HG03378 (cell line): ENCODE measurements around the gene EXOC3L4.

Experiments used
- ATAC-seq: cut with Tn5 transposase; IDR thresholded peaks from one replicate; pipeline ENCODE4 v1.9.1; 2021; ENCODE audit warnings: mild to moderate bottlenecking, moderate library complexity; ENCODE audit not compliant: unreplicated experiment

EXOC3L4 gene

DNA sequence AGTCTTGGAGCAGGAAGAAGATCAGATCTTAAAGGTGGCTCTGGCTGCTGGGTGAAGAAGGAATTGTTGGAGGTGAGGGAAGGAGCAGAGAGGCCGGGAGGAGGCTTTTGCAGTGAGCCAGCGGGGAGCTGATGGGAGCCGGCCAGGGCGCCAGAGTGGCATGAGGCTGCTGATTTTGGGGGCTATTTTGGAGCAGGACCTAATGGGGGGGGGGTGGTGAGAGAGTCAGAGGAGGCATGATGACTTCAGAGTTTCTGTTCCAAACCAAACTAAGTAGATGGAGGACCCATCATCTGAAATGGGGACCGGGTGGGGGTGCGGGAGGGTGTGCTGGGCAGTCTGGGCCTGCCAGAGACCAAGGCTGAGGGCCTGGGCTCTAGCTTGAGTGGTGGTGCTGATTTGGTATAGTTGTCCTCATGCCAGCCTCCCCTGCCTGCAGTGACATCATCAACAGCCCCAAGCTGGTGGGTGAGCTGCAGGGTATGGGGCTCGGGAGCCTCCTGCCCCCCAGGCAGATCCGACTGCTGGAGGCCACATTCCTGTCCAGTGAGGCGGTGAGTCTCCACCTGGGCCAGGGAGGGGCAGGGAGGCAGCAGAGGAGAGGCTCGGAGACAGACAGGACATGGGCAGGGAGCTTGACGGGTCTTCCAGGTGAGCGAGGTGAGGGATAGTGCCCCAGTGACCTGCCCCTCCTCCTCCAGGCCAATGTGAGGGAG, 34.9 kb downstream of the EXOC3L4 start:
- ATAC-seq, result no peak

DNA sequence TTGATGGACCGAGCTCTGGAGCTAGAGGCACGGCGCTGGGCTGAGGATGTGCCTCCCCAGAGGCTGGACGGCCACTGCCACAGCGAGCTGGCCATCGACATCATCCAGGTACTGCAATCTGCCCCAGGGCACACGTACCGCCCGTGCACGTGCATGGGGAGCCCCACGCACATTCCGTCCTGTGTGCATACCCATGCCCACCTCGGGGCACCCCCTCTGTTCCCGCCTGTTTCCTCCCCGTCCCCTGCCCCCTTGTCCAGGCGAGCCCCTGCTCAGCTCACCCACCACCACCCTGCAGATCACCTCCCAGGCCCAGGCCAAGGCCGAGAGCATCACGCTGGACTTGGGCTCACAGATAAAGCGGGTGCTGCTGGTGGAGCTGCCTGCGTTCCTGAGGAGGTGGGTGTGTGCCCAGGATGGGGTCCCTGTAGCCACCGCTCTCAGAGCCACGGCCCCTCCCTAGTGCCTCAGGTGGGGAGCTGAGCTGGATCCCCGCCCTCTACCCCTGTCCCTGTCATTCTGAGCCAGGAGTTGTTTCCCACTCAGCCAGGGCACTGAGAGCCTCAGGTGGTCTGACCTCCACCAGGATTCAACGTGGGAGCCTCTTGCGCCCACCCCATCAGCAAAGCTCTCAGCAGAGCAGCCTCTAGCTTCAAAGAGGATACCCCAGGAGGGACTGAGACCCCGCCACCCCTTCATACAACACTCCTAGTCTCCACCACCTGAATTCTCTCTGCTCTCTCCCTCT, 35.7 kb downstream of the EXOC3L4 start:
- ATAC-seq, result no peak

DNA sequence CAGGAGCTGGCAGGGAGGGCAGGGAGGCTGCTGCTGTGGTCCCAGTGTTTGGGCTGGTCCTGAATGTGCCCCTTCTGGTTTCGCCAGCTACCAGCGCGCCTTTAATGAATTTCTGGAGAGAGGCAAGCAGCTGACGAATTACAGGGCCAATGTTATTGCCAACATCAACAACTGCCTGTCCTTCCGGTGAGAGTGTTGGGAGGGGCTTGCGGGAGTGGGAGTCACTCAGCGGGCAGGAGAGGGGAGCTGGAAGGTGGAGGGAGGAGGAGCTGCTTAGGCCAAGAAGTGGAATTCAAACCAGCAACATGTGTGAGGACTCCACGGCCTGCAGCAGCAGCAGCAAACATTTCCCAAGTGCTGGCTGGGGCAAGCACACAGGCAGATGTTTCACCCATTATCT, 36.4 kb downstream of the EXOC3L4 start:
- no peak for ATAC-seq

DNA sequence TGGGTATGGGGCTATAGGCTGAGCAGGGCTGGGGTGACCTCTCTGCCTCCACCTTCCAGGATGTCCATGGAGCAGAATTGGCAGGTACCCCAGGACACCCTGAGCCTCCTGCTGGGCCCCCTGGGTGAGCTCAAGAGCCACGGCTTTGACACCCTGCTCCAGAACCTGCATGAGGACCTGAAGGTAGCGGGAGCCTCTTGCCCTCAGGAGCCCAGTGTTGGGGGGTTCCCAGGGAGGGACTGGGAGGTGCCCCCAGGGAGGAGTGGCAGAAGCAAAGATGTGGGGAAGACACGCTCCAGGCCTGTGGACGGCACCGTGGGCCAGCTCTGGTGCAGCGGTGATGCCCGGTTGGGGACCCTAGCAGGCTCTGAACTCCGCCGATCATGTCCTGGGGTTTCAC, 37.1 kb downstream of the EXOC3L4 start:
- ATAC-seq, result no peak

DNA sequence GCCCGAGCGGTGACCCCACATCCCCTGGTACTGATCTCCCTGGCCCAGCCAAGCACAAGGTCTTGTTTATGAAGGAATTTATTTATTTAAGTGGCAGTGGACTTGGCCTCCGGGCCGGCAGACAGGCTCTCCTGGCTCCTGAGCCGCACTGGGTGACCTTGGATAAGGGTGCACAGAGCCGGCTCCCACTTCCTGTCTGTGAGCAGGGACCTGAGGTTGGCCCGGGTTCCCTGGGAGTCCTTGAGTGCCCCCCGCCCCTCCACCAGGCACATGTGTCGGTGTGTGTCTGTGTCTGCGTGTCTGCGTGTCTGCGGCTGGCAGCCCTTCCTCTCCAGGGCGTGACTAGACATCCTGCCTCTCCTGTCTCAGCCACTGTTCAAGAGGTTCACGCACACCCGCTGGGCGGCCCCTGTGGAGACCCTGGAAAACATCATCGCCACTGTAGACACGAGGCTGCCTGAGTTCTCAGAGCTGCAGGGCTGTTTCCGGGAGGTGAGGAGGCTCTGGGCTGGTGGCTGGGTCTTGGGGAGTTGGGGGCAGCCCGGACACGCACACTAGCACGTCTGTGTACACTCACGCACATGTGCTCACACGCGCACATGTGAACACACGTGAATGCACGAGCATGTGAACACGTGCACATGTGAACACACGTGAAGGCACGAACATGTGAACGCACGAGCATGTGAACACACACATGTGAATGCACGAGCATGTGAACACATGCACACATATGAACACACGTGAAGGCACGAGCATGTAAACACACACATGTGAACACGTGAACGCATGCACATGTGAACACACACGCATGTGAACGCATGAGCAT, 38.1 kb downstream of the EXOC3L4 start:
- no peak for ATAC-seq

DNA sequence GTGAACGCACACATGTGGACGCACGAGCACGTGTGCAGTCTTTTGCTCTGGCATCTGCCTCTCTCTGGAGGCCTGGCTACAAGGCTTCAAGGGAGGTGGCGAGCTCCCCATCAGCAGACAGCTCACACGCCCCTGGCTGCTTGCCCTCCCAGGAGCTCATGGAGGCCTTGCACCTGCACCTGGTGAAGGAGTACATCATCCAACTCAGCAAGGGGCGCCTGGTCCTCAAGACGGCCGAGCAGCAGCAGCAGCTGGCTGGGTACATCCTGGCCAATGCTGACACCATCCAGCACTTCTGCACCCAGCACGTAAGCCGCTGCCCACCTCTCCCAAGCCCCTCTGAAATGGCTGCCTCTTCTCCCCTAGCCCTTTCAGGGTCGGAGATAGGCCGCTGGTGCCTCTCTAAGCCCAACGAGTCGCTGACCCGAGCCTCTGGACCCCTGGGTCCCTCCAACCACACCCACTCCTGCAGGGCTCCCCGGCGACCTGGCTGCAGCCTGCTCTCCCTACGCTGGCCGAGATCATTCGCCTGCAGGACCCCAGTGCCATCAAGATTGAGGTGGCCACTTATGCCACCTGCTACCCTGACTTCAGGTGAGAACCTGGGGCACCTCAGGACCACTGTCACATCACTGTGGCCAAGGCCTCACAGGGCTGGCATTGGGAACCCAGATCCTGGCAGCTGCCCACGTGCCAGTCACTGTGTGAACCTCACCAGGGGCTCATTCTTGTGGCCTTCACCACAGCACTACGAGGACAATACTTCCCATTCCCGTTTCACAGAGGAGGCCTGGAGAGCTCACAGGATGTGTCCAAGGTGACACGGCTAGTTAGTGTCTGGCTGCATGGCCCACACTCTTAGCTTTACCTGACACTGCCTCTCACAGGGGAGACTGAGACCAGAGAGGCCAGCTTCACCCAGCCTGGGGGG, 39.0 kb downstream of the EXOC3L4 start:
- no peak for ATAC-seq

DNA sequence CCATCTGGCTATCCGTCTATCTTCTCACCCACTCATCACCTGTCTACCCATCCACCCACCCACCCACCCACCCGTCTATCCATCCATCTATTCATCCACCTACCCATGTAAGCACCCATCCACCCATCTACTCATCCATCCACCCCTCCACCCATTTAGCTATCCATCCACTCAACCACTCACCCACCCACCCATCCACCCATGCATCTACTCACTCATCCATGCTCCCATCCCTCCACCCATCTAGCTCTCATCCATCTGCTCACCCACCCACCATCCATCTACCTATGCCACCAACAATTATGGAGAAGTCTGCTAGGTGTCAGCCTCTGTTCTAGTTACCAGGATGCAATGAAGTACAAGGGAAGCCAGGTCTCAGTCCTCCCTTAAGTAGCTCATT, 39.9 kb downstream of the EXOC3L4 start:
- ATAC-seq, result no peak

DNA sequence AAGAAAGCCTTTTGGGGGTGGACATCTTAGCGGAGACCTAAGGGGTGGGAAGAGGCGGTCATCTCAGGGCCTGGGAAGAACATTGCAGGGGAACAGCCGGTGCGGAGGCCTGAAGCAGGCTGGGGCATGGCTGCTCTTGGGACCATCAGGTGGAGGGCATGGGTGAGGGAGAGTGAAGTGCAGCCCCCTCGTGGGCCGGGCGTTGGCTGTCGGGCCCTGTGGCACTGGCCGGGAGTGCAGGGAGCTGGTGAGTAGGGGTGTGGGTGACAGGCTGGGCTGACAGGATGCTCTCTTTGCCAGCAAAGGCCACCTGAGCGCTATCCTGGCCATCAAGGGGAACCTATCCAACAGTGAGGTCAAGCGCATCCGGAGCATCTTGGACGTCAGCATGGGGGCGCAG, 40.4 kb downstream of the EXOC3L4 start:
- ATAC-seq, result no peak

DNA sequence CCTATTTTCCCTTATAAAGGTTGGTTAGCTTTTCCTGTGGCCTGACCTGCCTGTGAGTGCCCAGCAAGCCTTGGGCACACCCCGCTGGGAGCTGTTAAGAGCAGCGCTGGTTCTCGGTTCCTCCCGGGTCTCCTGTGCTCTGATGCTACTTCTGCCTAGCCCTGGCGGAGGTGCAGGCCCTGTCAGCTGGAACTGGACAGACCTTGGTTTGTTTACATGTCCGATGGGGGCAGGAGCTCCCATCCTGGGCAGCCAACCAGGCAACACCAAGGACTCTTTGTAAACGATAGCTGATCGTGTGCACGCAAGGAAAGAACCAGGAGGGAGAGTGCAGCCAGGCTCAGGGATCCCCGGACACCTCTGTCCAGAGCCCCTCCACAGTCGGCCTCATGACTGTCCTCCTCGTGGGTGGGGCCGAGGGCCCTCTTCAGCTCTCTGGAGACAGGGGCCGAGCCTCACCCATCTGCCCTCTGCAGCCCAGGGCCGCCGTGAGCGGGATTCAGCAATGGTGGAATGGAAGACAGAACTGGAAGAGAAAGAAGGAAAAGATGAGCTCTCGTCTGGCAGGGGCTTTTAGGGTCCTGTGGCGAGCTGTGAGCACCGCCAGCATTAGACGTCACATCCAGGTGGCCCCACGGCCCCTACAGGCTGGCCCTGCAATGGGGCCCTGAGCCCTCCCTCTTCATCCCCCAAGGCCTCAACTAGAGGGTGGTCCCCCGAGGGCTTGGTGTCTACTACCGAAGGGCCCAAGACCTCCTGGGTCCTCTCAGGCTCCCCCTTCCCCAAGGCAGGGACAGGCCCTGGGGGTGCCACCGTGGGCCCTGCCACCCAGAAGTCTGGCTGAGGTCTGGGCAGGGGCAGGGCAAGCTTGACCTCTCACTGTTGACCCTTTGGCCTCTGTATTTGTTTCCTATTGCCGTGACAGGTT, 41.1 kb downstream of the EXOC3L4 start:
- ATAC-seq, result no peak

DNA sequence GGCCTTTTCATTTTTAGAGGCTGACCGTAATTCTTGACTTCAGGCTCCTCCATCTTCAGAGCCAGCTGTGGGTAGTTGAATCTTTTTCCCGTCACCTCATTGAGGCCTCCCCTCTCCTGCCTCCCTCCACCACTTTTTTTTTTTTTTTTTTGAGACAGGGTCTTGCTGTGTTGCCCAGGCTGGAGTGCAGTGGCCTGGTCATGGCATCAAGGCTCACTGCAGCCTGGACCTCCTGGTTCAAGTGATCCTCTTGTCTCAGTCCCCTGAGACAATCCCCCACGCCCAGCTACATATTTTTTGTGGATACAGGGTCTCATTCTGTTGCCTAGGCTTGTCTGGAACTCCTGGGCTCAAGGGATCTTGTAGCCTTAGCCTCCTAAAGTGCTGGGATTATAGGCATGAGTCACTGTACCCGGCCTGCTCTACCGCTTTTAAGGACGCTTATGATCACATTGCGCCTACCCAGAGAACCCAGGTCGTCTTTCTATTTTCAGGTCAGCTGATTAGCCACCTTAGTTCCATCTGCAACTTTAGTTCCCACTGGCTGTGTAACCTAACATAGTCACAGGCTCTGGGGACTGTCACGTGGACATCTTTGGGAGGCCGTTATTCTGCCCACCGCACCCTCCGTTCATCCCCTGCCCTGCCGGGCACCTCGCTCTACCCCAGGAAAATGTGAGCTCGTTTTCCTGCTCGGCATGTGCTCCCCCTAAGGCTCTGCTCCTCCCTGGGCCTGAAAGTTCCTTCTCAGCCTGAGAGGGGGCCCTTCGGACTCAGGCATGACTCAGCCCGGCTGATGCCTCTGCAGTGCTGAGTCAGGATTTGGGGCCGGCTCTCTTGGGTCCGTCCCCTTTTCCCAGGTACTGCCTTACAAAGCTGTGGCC, 42.1 kb downstream of the EXOC3L4 start:
- no peak for ATAC-seq

DNA sequence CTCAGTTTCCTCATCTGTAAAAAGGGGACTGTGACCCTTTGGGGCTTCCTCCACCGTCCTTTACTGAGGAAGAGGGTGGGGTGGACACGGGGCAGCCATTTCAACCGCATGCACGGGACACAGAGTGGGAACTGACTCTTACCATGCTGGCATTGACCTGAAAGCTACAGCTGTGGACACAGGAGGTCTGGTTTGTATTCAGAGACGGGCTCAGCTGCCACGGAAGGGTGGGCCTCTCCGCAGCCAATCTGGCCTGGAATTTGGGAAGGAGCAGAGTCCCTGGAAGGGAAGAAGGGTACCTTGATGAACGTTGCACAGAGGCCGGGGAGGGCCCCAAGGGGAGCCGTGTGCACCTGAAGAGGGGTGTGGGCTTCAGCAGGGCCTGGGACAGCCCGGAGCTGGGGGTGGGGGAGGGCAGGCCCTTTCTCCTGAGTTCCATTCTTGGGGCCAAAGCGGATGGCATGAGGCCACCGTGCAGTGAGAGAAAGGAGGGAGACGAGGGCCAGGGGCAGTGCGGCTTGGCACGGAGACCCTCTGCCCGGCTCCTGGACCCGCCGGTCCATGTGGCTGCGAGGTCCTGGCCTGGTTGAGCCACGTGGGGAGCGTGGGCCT, 43.3 kb downstream of the EXOC3L4 start:
- no peak for ATAC-seq

DNA sequence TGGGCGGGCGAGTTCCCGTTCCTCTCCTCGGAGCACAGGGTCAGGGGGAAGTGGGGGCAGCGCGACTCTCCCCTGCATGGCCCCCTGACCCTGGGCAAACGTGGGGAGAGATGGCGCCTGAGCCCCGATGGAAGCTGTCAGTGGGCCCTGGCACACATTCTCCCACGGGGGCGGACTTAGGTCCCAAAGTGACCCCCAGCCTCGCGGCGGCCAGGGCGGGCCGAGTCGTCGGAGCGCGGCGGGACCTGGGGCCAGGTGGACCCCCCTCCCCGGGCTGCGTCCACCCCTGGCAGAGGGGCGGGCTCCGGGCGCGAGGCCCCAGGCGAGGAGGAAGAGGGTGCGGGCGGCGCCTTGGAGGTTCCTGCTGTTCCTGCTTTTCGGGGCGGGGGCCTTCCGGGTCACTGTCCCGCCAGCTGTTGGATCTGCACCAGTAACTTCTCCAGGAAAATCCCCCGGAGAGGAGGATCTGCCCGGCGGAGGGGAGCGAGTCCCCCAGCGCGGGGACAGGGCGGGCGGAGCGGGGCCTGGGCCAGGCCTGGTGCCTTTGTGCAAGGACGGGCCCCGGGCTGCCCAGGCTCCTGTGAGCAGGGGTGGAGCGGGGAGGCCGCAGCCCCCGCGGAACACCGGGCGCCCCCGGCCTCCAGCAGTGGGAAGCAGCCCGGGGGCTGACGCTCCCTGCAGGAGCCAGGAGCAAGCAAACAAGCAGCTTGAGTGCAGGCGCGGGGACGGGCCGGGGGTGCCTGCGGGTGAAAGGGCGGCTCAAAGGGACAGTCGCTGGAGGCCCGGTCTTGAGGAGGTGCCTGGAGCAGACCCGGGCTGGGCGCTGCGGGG, 44.0 kb downstream of the EXOC3L4 start:
- ATAC-seq, result no peak

DNA sequence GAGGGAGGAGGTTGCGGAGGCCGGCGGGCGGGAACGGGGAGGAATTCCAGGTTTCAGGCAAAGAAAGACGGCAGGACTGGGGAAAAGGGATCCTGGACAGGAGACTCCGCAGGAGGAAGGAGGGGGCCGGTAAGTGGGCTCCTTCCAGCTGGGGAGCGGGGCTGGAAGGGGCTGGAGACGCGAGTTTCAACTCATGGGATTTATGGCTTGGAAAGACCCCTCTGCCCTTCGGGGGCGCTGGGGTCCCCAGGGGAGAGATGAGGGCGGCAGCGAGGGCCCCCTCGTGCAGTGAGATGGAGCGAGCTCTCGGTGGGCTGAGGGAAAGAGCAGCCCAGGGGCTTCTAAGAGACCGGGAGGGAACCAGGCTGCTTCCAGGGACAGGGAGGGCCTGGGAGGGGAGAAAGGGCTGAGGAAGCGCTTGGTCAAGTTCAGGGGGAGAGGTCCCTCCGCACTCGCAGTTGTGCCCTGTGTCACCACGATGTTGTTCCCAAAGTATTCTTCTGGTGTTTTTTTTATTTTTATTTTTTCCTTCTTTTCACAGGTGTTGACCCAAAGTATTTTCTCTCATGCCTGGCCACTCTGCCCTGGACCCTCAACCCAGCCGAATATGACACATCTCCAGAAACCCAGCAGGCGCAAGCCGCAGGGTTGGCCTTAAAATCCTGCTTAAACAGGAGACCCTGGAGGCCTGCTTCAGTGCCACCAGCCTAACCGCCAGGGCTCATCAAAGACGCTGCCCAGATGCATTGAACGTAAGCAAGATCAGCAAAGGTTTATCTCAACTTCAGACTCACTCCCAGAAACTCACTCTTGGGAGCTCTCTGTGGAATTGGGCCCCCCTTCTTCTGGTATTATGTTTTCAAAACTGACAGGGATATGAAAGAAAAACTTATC, 44.9 kb downstream of the EXOC3L4 start:
- no peak for ATAC-seq

DNA sequence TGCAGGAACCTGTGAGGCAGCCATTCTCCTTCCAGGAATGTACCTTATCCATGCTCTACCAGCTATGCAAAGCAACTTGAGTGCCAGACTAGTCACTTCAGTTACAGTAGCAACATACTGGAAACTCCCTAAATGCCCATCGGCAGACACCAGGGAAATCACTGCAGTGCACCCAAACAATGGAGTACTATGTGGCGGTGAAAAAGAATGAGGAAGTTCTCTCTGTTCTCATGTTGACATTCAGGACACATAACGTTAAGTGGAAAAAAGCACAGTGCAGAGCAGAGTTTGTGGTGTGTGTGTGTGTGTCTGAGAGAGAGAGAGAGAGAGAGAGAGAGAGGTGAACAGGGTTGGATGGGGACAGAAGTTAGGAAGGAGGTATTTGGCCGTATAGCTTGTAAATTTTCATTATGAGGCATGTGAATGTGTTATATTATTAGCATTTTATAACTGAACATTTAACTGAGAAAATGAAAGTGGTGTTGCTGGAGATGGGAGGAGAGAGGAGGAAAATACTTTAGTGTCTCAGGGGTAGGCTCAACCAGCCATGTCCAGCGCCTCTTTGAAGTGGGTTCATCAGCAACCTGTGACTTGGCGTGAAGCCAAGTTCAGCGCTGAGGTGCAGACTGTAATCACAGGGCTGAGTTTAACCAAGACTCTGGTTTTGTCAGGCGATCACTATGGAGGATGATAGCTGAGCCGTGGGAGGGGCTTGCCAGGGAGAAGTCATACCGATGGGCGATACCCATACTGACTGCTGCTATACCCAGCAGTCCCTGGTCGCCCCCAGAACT, 46.0 kb downstream of the EXOC3L4 start:
- peak; percentile 59 for ATAC-seq

DNA sequence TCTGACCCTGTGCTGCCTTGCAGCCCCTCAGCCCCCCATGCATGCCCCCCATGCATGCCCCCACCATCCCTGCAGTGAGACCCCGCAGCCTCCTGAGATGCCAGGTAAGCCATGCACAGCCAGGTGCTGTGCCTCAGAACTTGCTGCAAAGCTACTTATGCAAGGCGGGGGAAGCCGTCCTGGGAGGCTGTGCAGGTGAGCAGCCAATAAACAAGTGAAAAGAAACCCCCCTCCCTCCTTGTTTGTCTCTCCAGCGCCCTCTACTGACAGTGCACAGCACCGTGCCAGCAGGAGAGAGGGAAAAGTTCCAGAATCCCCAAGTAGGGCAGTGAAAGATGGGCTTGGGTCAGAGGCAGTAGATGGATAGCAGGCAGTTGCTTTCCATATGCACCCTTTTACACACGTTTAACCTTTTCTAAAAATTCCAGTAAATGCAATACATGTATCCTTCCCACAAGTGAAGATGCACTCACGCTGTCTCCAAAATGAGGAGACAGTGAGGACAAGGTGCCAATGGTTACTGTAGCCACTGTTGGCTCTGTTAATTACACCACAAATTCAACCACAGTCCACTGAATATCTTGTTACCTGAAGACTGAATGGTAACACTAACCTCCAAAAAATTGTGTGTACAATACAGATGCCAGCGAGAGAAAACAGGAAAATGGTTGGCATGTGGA, 46.7 kb downstream of the EXOC3L4 start:
- peak; percentile 22 for ATAC-seq
